Endodermal cell (in vitro differentiated cells): Measurements from ENCODE around the gene MAD2L1. TPM values are rescaled to one million over a fixed set of nuclear protein-coding genes. Genes with fewer than 3 reads are reported as not detected.

Experiments used
- DNase-seq: peaks from one replicate; pipeline ENCODE4 v3.0.0-alpha.2; 2017
- H3K27ac ChIP-seq: 2 replicates; pipeline ENCODE4 v1.5.1; 2013; ENCODE audit warnings: mild to moderate bottlenecking, low read depth, low read length, moderate library complexity
- H3K27me3 ChIP-seq: 2 replicates; pipeline ENCODE4 v1.6.1; 2013; ENCODE audit warnings: mild to moderate bottlenecking, low read length, moderate library complexity; ENCODE audit not compliant: insufficient read depth, control insufficient read depth, poor library complexity, severe bottlenecking
- H3K36me3 ChIP-seq: 2 replicates; pipeline ENCODE4 v1.7.0; 2013; ENCODE audit warnings: mild to moderate bottlenecking, low read length, moderate library complexity; ENCODE audit not compliant: control insufficient read depth, insufficient read depth
- H3K4me1 ChIP-seq: one replicate; pipeline ENCODE4 v1.7.0; 2013; ENCODE audit warnings: low read length; ENCODE audit not compliant: control insufficient read depth, insufficient read depth
- H3K4me3 ChIP-seq: 2 replicates; pipeline ENCODE4 v1.5.1; 2013; ENCODE audit warnings: mild to moderate bottlenecking, low read length, moderate library complexity
- H3K9ac ChIP-seq: 2 replicates; pipeline ENCODE4 v1.6.1; 2013; ENCODE audit warnings: mild to moderate bottlenecking, low read length, moderate library complexity; ENCODE audit not compliant: poor library complexity, severe bottlenecking; ENCODE audit errors: extremely low read depth
- H3K9me3 ChIP-seq: 2 replicates; pipeline ENCODE4 v1.6.1; 2013; ENCODE audit warnings: mild to moderate bottlenecking, low read length, moderate library complexity; ENCODE audit not compliant: control insufficient read depth
- H3K27ac Mint-ChIP-seq: 2 replicates; pipeline ENCODE4 v1.8.0; 2020; ENCODE audit warnings: mixed read lengths
- H3K27me3 Mint-ChIP-seq: 2 replicates; pipeline ENCODE4 v1.8.0; 2021; ENCODE audit warnings: mild to moderate bottlenecking, mixed read lengths; ENCODE audit not compliant: insufficient read depth
- H3K36me3 Mint-ChIP-seq: 2 replicates; pipeline ENCODE4 v1.8.0; 2020; ENCODE audit warnings: low read depth, mixed read lengths
- H3K4me1 Mint-ChIP-seq: 2 replicates; pipeline ENCODE4 v1.8.0; 2020; ENCODE audit warnings: mixed read lengths
- H3K4me3 Mint-ChIP-seq: 2 replicates; pipeline ENCODE4 v1.8.0; 2020; ENCODE audit warnings: mild to moderate bottlenecking, moderate library complexity, mixed read lengths
- H3K9me3 Mint-ChIP-seq: 2 replicates; pipeline ENCODE4 v1.8.0; 2020; ENCODE audit warnings: mild to moderate bottlenecking, mixed read lengths
- WGBS, 2 experiments: methylation state at CpG; one replicate each; pipeline versions ENCODE4 v1.1.5 to v1.1.7; 2013; ENCODE audit warnings: missing lambda C conversion rate in 2 of 2, mixed read lengths in 1 of 2; ENCODE audit not compliant: insufficient coverage in 1 of 2, insufficient read length in 1 of 2; 5-methylcytosine and 5-hydroxymethylcytosine counted together
- total RNA-seq, 2 donors: library from RNA; stranded (reverse); fragmentation: NEBNext Ultra II Directional in 1 of 2; extraction: Animal tissue kit (Norgen Biotek cat#: 25700) in 1 of 2; gene quantifications; 2 replicates in 1 of 2; 3 replicates in 1 of 2; pipeline ENCODE4 v1.2.1, GENCODE V29; 2021
- TF ChIP-seq, protein P1 (sequence below): fragments of 200-600 bp; sonication (generic); conservative IDR thresholded peaks from 2 replicates; pipeline ENCODE4 v1.5.0; 2021; ENCODE audit warnings: antibody characterized with exemption, mild to moderate bottlenecking

Gene MAD2L1
- total RNA-seq, 2 donors from 2014 or later, result 53.3 to 82.4 TPM

DNA sequence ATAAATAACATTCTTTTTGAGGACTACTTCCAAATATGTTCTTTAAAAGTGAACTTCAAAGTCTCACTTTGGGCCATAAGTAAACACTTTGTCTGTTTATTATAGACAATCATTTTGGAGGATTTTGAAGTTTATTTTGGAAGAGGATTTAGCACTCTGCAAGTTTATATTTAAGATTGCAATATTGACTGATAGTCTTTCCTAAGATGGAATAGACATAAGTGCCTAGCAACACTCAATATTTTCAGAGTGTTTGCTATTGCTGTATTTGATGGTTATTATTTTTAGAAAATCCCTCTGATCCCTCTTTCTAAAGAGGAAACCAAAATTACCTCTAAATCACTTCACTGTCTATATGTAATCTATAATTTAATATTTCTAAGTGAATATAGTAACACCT is 42.8 kb upstream of the MAD2L1 start:
- no peak overlapping the region for H3K4me3 ChIP-seq
- no peaks in the 10 kb centered on the region for H3K27me3 Mint-ChIP-seq
- no peak for DNase-seq
- no peak overlapping the region for H3K27ac Mint-ChIP-seq
- TF ChIP-seq, protein P1, sequence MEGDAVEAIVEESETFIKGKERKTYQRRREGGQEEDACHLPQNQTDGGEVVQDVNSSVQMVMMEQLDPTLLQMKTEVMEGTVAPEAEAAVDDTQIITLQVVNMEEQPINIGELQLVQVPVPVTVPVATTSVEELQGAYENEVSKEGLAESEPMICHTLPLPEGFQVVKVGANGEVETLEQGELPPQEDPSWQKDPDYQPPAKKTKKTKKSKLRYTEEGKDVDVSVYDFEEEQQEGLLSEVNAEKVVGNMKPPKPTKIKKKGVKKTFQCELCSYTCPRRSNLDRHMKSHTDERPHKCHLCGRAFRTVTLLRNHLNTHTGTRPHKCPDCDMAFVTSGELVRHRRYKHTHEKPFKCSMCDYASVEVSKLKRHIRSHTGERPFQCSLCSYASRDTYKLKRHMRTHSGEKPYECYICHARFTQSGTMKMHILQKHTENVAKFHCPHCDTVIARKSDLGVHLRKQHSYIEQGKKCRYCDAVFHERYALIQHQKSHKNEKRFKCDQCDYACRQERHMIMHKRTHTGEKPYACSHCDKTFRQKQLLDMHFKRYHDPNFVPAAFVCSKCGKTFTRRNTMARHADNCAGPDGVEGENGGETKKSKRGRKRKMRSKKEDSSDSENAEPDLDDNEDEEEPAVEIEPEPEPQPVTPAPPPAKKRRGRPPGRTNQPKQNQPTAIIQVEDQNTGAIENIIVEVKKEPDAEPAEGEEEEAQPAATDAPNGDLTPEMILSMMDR, result no peak
- no peaks in the 10 kb centered on the region for H3K9me3 ChIP-seq
- H3K27me3 ChIP-seq, result no peaks in the 10 kb centered on the region
- no peak overlapping the region for H3K9ac ChIP-seq
- no peaks in the 10 kb centered on the region for H3K36me3 ChIP-seq
- no peaks in the 10 kb centered on the region for H3K4me1 ChIP-seq
- no peak overlapping the region for H3K4me3 Mint-ChIP-seq
- no peaks in the 10 kb centered on the region for H3K4me1 Mint-ChIP-seq
- no peaks in the 10 kb centered on the region for H3K9me3 Mint-ChIP-seq
- no peaks in the 10 kb centered on the region for H3K36me3 Mint-ChIP-seq
- no peak overlapping the region for H3K27ac ChIP-seq

DNA sequence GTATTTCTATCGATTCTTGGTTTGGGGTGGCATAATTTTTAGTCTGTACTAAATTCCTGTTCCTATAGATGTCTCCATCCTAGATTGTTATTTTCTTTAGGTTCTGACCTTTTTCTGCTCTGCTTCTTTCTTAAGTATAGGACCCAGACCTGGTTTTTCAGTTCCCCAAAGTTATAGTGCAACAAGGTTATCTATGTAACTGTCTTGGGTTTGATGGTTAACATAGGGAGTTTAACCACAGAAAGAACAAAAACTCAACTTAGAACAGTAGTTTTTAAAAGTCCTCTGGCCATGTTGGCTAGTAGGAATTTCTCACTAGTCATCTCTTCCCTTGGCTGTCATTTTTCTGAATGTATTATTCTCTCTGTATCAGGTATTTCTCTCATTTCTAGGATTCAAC is 38.8 kb upstream of the MAD2L1 start:
- Mint-ChIP-seq H3K4me3 (no peak overlapping the region), H3K27me3 (no peaks in the 10 kb centered on the region), H3K36me3 (no peaks in the 10 kb centered on the region), H3K9me3 (no peaks in the 10 kb centered on the region), H3K4me1 (no peaks in the 10 kb centered on the region), H3K27ac (no peak overlapping the region)
- Histone ChIP-seq H3K9ac (no peak overlapping the region), H3K36me3 (no peaks in the 10 kb centered on the region), H3K4me3 (no peak overlapping the region), H3K4me1 (no peaks in the 10 kb centered on the region), H3K9me3 (no peaks in the 10 kb centered on the region), H3K27ac (no peak overlapping the region), H3K27me3 (no peaks in the 10 kb centered on the region)
- TF ChIP-seq, protein P1, result no peak
- 93% methylated on average over 1 of the region's 1 CpG; no CpG with 5 or more reads in 1 of the 2 experiments for WGBS, 2 experiments
- no peak for DNase-seq

DNA sequence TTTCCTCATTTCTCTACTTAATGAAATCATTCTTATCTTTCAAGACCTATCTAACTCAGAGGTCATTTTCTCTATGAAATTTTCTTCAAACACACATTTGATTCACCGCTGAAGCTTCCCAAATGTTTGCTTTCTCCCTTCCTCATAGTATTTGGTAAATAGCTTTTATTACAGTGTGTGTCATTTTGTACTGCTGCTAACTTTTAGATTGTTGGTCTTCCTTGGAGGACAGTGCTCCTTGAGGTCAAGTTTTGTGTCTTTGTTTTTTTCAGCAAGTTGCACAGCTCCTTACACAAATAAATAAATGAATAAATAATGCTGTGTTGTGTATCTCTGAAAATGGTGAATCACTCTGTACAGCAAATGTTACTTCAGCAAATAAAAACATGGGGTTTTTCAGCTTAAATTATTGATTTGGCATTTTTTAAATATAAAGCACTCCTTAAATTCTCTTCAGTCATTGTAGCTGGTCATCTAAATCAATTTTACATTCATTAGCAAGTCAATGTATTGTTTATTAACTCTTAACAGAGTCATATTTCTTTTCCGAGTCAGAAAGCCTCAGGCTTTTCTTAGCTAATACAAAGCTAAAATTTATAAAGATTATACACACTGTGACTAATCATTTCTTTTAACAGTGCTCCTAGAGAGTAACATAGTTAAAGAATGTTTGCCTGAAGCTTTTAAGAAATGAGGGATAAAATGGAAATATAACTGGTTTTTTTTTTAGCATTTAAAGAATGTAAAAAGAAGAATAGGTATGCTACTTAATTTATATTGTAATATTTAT is 30.1 kb upstream of the MAD2L1 start:
- Histone ChIP-seq H3K4me3 (no peak overlapping the region), H3K27ac (no peak overlapping the region), H3K9ac (no peak overlapping the region), H3K4me1 (no peaks in the 10 kb centered on the region), H3K36me3 (no peaks in the 10 kb centered on the region), H3K27me3 (no peaks in the 10 kb centered on the region), H3K9me3 (no peaks in the 10 kb centered on the region)
- TF ChIP-seq, protein P1, result no peak
- DNase-seq, result no peak
- H3K4me1 Mint-ChIP-seq, result no peaks in the 10 kb centered on the region
- no peak overlapping the region for H3K27ac Mint-ChIP-seq
- WGBS, 2 experiments, result 92% methylated on average over 2 of the region's 2 CpGs; no CpG with 5 or more reads in 1 of the 2 experiments
- H3K36me3 Mint-ChIP-seq, result no peaks in the 10 kb centered on the region
- H3K4me3 Mint-ChIP-seq, result no peak overlapping the region
- no peaks in the 10 kb centered on the region for H3K9me3 Mint-ChIP-seq
- H3K27me3 Mint-ChIP-seq, result no peaks in the 10 kb centered on the region
